Caco-2 (cell line): ENCODE results near the gene ENAH. TPM values are rescaled to one million over a fixed set of nuclear protein-coding genes. Genes with fewer than 3 reads are reported as not detected.
"Not testable (repeated sequence)": the region's sequence is repeated elsewhere in the genome, so short reads cannot be mapped to it uniquely, and the experiment has no call there.

Experiments
- BruUV-seq: library from RNA; stranded (reverse); fragments of 400-500 nt; replicated peaks from 2 replicates; lab custom pipeline; 2021; lab: Mats Ljungman, UMichigan
- CTCF ChIA-PET: fragments of 300-600 bp; sonication (Branson Sonifier 250); formaldehyde crosslinking; loops from one replicate; lab custom pipeline; 2022; ENCODE audit warnings: antibody characterized with exemption; lab: Charles Lee
- POLR2A ChIA-PET: fragments of 300-600 bp; sonication (Branson Sonifier 250); formaldehyde crosslinking; loops from one replicate; lab custom pipeline; 2022; ENCODE audit warnings: antibody characterized with exemption; lab: Charles Lee
- DNase-seq, 2 experiments: peaks; one replicate each; pipeline versions ENCODE4 v3.0.0 to v3.0.0-alpha.2; 2020 to 2022
- H3K27me3 ChIP-seq: replicated peaks from 2 replicates; pipeline ENCODE4 v1.6.0; 2011; ENCODE audit warnings: low read length; ENCODE audit not compliant: control insufficient read depth, insufficient read depth
- H3K36me3 ChIP-seq: 2 replicates; pipeline ENCODE4 v1.5.1; 2011; ENCODE audit warnings: low read length; ENCODE audit not compliant: control insufficient read depth, insufficient read depth
- H3K4me1 ChIP-seq: fragments of 250-450 bp; sonication (Bioruptor Pico); 2 replicates; pipeline ENCODE4 v1.5.1; 2020; ENCODE audit warnings: mild to moderate bottlenecking
- H3K4me3 ChIP-seq: 2 replicates; pipeline ENCODE4 v1.5.1; 2011; ENCODE audit warnings: low read depth, mild to moderate bottlenecking, control low read depth, low read length
- H3K9me3 ChIP-seq: fragments of 250-450 bp; sonication (Bioruptor Pico); 2 replicates; pipeline ENCODE4 v1.5.1; 2020; ENCODE audit warnings: mild to moderate bottlenecking, moderate library complexity
- H3K27ac Mint-ChIP-seq: one replicate; pipeline ENCODE4 v1.8.0; 2022; ENCODE audit warnings: mixed read lengths; ENCODE audit not compliant: unreplicated experiment
- H3K27me3 Mint-ChIP-seq: one replicate; pipeline ENCODE4 v1.8.0; 2022; ENCODE audit warnings: mixed read lengths; ENCODE audit not compliant: insufficient read depth, unreplicated experiment
- H3K36me3 Mint-ChIP-seq: one replicate; pipeline ENCODE4 v1.8.0; 2022; ENCODE audit warnings: mild to moderate bottlenecking, mixed read lengths; ENCODE audit not compliant: insufficient read depth, unreplicated experiment
- H3K4me1 Mint-ChIP-seq: one replicate; pipeline ENCODE4 v1.8.0; 2022; ENCODE audit warnings: low read depth, mixed read lengths; ENCODE audit not compliant: unreplicated experiment
- H3K4me3 Mint-ChIP-seq: one replicate; pipeline ENCODE4 v1.8.0; 2022; ENCODE audit warnings: mild to moderate bottlenecking, moderate library complexity, mixed read lengths; ENCODE audit not compliant: unreplicated experiment
- H3K9me3 Mint-ChIP-seq: one replicate; pipeline ENCODE4 v1.8.0; 2022; ENCODE audit warnings: mixed read lengths; ENCODE audit not compliant: unreplicated experiment
- intact Hi-C: fragments of 100-400 bp; cut with micrococcal nuclease; formaldehyde crosslinking; loops from one replicate; pipeline ENCODE4 v1.10.0; 2022; ENCODE audit not compliant: unreplicated experiment
- total RNA-seq: library from RNA; stranded (reverse); gene quantifications from 2 replicates; pipeline ENCODE4 v1.2.3, GENCODE V29; 2022
- TF ChIP-seq, protein P1 (sequence below), 2 experiments: fragments of 200-600 bp in 1 of 2; IDR thresholded peaks; 1 replicate in 1 of 2; 2 replicates in 1 of 2; pipeline versions ENCODE4 v1.5.1 to v1.8.0; 2011 to 2022; ENCODE audit warnings: antibody characterized with exemption in 1 of 2, control low read depth in 1 of 2, inconsistent platforms in 1 of 2, low read depth in 1 of 2, low read length in 1 of 2, mild to moderate bottlenecking in 1 of 2, moderate library complexity in 1 of 2; ENCODE audit not compliant: insufficient read depth in 1 of 2, severe bottlenecking in 1 of 2, unreplicated experiment in 1 of 2

The ENAH gene
- total RNA-seq, 1 experiment from 2014 or later = 78.0 TPM

DNA sequence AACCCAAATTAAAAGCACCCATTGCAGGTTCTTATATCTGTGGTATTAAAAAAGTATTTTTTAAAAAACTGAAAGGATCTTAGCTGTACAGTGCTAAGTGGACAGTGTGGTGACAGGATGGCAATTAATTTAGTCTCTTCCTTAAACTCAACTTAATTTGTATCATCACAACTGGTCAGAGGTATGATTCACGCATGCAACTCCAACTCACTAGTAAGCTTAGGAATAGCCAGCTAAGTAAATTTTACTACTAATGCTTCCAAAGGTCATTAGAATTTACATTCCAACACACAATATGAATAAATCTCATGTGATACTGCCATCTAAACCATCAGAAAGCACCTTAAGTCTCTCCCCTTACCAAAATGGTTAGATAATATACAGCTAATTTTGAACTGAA is 35.4 kb downstream of the ENAH start:
- no peaks in the 10 kb centered on the region for H3K36me3 ChIP-seq
- Mint-ChIP-seq H3K9me3 (no peaks in the 10 kb centered on the region), H3K27ac (no peak overlapping the region), H3K4me3 (no peak overlapping the region), H3K27me3 (no peaks in the 10 kb centered on the region), H3K36me3 (peaks cover 8% of the 10 kb centered on the region), H3K4me1 (peaks cover 23% of the 10 kb centered on the region)
- no peaks in the 10 kb centered on the region for H3K27me3 ChIP-seq
- no peak overlapping the region for H3K4me3 ChIP-seq
- TF ChIP-seq, protein P1, sequence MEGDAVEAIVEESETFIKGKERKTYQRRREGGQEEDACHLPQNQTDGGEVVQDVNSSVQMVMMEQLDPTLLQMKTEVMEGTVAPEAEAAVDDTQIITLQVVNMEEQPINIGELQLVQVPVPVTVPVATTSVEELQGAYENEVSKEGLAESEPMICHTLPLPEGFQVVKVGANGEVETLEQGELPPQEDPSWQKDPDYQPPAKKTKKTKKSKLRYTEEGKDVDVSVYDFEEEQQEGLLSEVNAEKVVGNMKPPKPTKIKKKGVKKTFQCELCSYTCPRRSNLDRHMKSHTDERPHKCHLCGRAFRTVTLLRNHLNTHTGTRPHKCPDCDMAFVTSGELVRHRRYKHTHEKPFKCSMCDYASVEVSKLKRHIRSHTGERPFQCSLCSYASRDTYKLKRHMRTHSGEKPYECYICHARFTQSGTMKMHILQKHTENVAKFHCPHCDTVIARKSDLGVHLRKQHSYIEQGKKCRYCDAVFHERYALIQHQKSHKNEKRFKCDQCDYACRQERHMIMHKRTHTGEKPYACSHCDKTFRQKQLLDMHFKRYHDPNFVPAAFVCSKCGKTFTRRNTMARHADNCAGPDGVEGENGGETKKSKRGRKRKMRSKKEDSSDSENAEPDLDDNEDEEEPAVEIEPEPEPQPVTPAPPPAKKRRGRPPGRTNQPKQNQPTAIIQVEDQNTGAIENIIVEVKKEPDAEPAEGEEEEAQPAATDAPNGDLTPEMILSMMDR (IDR thresholded peaks at IDR 0.05; ENCODE audit: insufficient read depth in 1 of 2, low read depth in 1 of 2, low read length in 1 of 2, severe bottlenecking in 1 of 2, unreplicated experiment in 1 of 2) = no peak
- no peak for DNase-seq
- BruUV-seq = no TSS peak
- no peaks in the 10 kb centered on the region for H3K9me3 ChIP-seq
- ChIA-PET CTCF (interaction anchor here (0.8 kb wide), 1 partner anchor 262 kb away, joined by 3 read pairs; no protein-coding TSS in a partner anchor), POLR2A (no interaction called here)
- intact Hi-C loops = no loop called here
- H3K4me1 ChIP-seq = peaks cover 19% of the 10 kb centered on the region

GRCh38 chr1:225615403-225615790 is 37.5 kb downstream of the ENAH start:
- not testable (repeated sequence) for H3K9me3 Mint-ChIP-seq, BruUV-seq

DNA sequence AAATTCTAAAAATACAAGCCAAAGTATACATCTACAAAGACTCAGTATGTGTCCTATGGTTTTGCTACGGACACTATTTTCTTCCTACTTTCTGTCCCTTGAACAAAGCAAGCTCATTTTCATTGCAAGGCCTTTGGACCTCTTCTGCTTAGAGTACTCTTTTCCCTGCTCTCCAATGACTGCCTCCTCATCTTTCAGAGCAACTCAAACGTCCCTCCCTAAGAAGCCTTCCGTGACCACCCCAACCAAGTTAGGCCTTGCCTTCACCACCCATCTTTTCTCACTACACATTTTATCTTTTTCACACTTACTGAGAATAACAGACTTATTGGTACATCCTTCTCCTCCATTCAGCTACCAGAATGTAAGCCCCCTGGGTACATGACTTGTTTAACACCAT is 39.9 kb downstream of the ENAH start:
- DNase-seq = no peak
- Mint-ChIP-seq H3K36me3 (peaks cover 5% of the 10 kb centered on the region), H3K27ac (no peak overlapping the region), H3K9me3 (no peaks in the 10 kb centered on the region), H3K4me3 (no peak overlapping the region), H3K4me1 (peaks cover 16% of the 10 kb centered on the region), H3K27me3 (no peaks in the 10 kb centered on the region)
- H3K27me3 ChIP-seq = no peaks in the 10 kb centered on the region
- no peaks in the 10 kb centered on the region for H3K36me3 ChIP-seq
- H3K4me1 ChIP-seq = peaks cover 25% of the 10 kb centered on the region
- TF ChIP-seq, protein P1 (IDR thresholded peaks at IDR 0.05; ENCODE audit: insufficient read depth in 1 of 2, low read depth in 1 of 2, low read length in 1 of 2, severe bottlenecking in 1 of 2, unreplicated experiment in 1 of 2) = no peak
- BruUV-seq = no TSS peak
- CTCF ChIA-PET = interaction anchor here (0.6 kb wide), 1 partner anchor 165 kb away, joined by 3 read pairs; the partner anchor contains the start of gene SRP9
- H3K4me3 ChIP-seq = no peak overlapping the region
- no peaks in the 10 kb centered on the region for H3K9me3 ChIP-seq
- intact Hi-C loops = no loop called here
- POLR2A ChIA-PET = no interaction called here

More at GRCh38 chr1:225615403-225615790, 37.5 kb downstream of the ENAH start:
- H3K27me3 ChIP-seq, H3K9me3 ChIP-seq, CTCF ChIA-PET, DNase-seq, H3K27me3 Mint-ChIP-seq, intact Hi-C loops, POLR2A ChIA-PET, H3K4me3 ChIP-seq, H3K36me3 Mint-ChIP-seq, H3K4me3 Mint-ChIP-seq, H3K36me3 ChIP-seq, H3K27ac Mint-ChIP-seq: not testable (repeated sequence)
- peaks cover 30% of the 10 kb centered on the region for H3K4me1 ChIP-seq
- peaks cover 23% of the 10 kb centered on the region for H3K4me1 Mint-ChIP-seq
